Cortex of kidney (tissue), 1 donor: ENCODE results near the gene ATXN7L1.

Experiments
- DNase-seq: peaks from one replicate; lab custom pipeline; 2025; lab: John Stamatoyannopoulos, UW

Gene ATXN7L1

DNA sequence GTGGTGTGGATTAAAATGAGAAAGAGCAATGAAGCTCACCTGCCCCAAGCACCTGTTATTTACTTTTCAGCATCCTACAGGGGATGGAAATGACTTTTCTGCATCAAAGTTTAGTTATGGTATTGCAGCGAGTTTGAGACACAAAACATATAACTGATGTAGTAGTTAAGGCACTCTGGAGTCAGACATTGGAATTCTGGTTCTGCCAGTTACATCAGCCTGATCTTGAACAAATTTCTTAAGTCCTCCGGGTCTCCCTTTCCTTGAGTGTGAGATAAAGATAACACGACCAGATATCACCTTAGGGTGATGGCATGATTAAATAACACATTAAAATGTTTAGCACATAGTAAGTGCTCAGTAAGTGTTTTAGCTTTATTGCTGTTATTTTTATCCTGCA lies 97.4 kb downstream of the ATXN7L1 start:
- no peak for DNase-seq

GRCh38 chr7:105776986-105777910 lies 99.2 kb downstream of the ATXN7L1 start:
- DNase-seq = no peak

DNA sequence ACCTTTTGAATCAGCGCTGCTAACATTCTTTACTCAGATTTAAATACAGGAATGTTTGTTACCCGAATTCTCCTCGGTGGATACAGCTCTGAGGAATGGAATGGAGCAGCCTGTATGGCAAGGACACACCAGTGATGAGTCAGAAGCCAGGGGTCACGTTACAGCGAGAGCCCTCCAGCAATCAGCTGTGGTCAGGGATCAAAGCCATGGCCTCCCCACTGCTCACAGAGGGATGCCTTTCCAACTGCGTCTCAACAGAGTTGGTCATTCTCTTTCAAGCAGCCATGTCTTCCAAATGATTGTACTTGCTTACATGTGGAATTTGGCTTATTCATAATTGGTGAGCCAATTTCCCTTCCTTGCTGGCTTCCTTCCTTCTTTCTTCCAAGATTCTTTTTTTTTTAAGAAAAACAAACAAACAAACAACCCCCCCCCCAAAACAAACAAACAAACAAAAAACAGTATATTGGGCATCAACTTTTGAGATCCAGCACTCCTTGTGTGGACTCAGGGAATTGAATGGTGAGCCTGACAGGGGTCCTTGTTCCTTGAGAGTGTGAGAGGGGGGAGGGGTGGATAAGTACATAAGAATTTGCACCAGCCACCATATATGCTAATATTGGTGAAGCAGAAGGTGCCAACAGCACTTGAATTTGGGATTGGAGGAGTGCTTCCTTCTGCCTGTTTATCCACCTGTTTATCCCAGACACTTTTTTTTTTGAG lies 100.2 kb downstream of the ATXN7L1 start:
- no peak for DNase-seq

DNA sequence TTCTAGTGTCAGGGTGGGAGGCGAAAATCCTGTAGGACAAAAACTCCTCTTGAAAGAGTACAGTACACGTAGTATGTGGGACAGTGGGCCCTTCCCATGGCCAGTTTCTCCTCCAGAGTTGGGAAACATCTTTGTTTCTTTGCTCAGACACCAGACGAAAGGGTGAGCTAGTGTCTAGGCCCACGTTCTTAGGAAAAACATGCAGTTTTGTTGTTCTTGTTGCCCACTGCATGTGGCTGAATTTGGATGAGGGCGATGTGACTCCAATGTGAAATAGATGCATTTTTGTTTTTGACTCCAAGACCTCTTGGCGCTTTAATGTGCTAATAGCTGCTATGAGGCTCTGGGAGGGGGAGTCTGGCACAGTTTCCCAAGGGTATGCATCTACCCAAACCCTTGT lies 100.8 kb downstream of the ATXN7L1 start:
- no peak for DNase-seq

DNA sequence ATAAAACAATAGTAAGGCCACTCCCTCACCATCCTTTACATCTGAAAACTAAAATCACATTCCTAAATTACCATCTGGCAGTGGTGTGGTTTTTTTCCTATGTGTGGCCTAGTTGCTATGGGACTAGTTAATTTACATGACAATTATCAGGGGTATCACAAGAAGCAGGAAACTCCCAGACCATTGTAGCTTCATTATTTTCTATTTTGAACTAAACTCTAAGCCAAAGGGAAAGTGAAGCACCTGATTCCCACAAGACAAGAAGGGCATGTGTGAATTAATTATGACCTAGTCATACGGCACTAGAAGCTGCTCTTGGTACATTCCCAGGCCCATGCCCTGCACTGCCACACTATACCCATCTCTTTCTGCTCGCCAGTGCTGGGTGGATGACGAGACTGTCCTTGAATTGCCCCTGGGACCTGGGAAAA lies 103.4 kb downstream of the ATXN7L1 start:
- no peak for DNase-seq

GRCh38 chr7:105769901-105770628 lies 106.3 kb downstream of the ATXN7L1 start:
- DNase-seq = no peak

GRCh38 chr7:105768898-105769507 lies 107.4 kb downstream of the ATXN7L1 start:
- DNase-seq = no peak

- no peak for DNase-seq
Observed at GRCh38 chr7:105768117-105768516, 108.3 kb downstream of the ATXN7L1 start.

- DNase-seq = no peak
Observed at GRCh38 chr7:105766421-105767073, 109.9 kb downstream of the ATXN7L1 start.

- DNase-seq = no peak
Observed at GRCh38 chr7:105765846-105766245, 110.6 kb downstream of the ATXN7L1 start.

DNA sequence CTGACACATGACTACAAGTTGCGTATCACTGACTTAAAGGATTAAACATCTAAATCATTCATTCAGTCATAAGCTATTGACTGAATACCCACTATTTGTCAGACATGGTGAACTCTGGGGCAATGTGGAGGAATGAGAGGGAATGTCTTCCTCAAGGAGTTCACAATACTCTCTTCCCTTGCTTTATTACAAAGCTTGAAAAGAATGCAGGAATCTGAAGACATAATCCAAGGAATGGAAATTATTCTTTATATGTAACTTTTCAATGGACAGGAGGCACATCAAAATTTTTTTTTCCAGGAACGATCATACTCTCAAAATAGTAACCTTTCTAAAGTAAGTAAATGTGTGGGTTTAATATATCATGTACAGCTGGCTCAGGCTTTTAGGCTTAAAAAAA lies 111.9 kb downstream of the ATXN7L1 start:
- DNase-seq = no peak

DNA sequence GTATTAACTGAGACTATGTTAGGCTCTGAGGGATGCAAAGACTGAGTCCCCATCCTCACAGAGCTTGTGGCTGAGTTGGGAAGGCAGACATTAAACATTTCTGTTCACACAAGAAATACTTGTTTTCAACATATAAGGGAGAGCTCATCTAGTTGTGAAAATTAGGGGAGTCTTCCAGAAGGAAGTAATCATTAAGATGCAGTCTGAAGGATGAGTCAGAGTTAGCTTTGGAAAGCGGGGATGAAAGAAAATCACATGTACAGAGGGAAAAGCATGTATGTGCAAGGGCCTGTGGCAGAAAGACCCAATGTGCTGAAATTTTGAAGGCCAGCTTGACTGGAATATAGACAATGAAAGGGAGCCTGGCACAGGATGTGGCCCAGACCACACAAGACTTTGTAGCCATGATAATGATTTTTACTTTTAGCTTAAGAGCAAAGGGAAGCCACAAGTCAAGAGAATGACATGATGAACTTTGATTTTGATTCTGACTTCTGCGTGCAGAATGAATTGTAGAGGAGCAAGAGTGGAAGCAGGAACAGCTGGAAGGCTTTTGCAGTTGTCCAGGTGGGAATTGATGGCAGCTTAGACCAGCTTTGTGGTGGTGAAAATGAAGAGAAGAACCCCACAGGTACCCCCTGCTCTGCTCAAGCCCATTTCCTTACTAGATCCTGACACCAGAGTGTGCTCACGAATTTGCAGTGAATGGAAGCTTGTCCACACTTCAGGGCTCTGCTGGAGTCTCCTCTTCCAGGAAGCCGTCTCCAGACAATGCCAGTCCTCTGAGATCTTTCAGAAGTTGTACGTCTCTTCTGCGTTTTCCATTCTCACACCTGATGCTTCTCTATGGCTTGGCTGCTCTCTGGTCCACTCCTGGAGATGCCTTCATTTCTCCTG lies 115.6 kb downstream of the ATXN7L1 start:
- DNase-seq = no peak

GRCh38 chr7:105759670-105760550 lies 116.5 kb downstream of the ATXN7L1 start:
- DNase-seq = no peak

DNA sequence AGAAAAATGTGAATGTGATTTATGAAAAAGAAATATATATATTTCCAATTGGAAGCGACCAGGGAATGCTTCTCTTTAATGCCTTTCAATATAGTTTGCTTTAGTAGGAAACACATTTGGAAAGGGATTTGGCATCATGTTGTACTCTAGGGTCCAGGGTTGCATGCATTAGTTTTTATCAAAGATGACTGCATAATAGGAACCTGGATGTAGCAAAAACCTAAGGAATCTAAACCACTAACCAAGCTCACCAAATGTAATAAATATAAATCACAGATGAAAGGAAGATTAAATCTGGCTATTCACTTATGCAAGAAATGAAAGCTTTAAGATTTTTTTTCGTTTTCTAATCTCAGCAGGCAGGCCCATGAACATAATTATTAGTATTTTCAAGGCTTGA lies 120.0 kb downstream of the ATXN7L1 start:
- DNase-seq = no peak

- DNase-seq = no peak
Observed at GRCh38 chr7:105752671-105753275, 123.6 kb downstream of the ATXN7L1 start.

DNA sequence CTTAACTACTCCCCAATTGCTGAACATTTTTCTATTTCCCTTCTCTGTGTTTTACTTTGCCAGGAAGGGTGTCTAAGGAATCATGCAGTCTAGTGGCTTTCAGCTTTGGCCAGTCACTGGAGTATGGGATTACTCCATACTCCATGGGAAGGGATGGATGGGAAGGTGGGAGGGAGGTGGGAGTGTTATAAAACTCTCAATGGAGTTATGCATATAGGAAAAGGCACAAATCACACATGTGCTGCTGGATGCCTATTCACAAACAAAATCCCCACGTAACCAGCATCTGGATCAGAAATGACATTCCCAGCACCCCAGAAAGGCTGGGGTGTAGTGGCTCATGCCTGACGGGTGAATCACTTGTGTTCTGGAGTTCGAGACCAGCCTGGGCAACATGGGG lies 125.3 kb downstream of the ATXN7L1 start:
- no peak for DNase-seq

DNA sequence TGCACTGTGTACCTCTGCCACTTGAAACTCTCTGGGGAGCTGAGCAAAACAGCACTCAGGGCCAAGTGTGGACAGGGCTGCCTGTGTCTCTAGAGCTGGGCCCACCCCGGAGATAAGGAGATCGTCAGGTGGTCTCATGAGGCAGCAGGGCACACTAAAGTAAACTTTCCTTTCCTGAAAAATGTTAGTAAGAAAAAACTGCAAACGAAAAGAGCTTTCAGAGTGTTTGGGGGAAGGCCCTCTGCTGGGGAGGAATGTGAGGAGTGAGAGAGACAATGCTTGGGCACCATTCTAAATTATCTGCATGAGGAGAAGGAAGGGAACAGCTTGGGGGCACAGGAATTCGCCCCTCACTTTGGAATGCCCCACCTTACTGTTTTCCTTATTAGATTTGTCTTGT lies 127.7 kb downstream of the ATXN7L1 start:
- DNase-seq = no peak

DNA sequence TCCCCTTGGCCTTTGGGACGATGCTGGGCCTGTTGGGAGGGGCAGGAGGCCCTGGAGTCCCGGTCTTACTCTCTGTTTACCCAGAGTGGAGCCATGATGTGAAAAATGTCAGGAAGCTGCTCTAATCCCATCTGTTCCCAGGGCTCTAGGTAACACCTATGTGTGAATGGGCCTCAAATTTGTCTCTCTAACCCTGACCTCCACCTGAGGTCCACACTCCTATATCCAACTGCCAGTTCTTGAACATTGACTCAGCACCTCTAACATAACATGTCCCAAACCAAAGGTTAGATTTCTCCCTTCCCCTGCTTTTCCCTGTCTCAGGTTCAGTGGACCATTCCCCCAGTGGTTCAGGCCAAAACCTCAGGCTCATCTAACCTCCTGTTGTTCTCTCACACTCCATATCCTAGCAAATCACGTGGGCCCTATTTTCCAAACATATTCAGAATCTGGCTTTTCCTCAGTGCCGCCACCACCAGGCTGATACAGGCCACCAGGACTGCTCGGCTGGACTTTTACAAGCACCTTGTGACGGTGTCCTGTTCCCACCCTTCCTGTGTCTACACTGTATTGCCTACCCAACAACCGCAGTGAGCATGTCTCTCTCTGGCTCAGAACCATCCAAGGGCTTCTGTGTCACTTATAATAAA lies 130.6 kb downstream of the ATXN7L1 start:
- DNase-seq = no peak

DNA sequence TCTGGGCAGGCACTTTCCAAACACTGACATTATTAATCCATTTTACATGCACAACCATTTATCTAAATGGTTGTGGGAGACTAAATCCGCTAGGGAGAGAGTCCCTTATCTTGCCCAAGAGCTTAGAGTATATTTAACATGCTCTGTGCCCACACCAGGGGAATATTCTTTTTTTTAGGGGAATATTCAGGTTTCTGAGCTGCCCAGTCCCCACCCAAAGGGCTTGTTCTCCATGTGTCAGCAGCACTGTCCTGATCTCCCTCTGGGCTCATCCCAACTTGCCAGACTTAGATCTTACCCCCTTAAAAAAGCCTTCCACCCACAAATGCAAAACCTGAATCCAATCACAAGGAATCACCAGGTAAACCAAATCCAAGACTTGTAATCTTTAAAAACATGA lies 132.1 kb downstream of the ATXN7L1 start:
- no peak for DNase-seq
